Right forelimb (tissue), 1 donor: ENCODE data around the gene PDLIM5.

Experiments used
- DNase-seq: peaks from one replicate; pipeline ENCODE4 v3.0.0-alpha.2; 2018

PDLIM5 gene

GRCh38 chr4:94566420-94566819 lies 114.7 kb downstream of the PDLIM5 start:
- no peak for DNase-seq

GRCh38 chr4:94567811-94568210 lies 116.1 kb downstream of the PDLIM5 start:
- no peak for DNase-seq

- DNase-seq = no peak
These were observed 118.8 kb downstream of the PDLIM5 start for GRCh38 chr4:94570558-94570957.

- DNase-seq = no peak
These were observed 119.6 kb downstream of the PDLIM5 start for GRCh38 chr4:94571298-94571697.

- no peak for DNase-seq
These were observed 120.0 kb downstream of the PDLIM5 start for GRCh38 chr4:94571715-94572114.

- DNase-seq = no peak
These were observed 122.3 kb downstream of the PDLIM5 start for GRCh38 chr4:94574050-94574449.

- DNase-seq = no peak
These were observed 122.9 kb downstream of the PDLIM5 start for GRCh38 chr4:94574616-94575015.

- no peak for DNase-seq
These were observed 123.9 kb downstream of the PDLIM5 start for GRCh38 chr4:94575652-94576051.

GRCh38 chr4:94576210-94576609 lies 124.5 kb downstream of the PDLIM5 start:
- no peak for DNase-seq

- DNase-seq = no peak
These were observed 125.4 kb downstream of the PDLIM5 start for GRCh38 chr4:94577136-94577535.

GRCh38 chr4:94578195-94578594 lies 126.5 kb downstream of the PDLIM5 start:
- DNase-seq = no peak

- no peak for DNase-seq
These were observed 130.0 kb downstream of the PDLIM5 start for GRCh38 chr4:94581766-94582165.

GRCh38 chr4:94582517-94582916 lies 130.8 kb downstream of the PDLIM5 start:
- DNase-seq = no peak

GRCh38 chr4:94583914-94584641 lies 132.3 kb downstream of the PDLIM5 start:
- no peak for DNase-seq

- DNase-seq = no peak
These were observed 137.4 kb downstream of the PDLIM5 start for GRCh38 chr4:94588896-94589693.

- no peak for DNase-seq
These were observed 138.8 kb downstream of the PDLIM5 start for GRCh38 chr4:94590493-94590892.

- DNase-seq = no peak
These were observed 139.5 kb downstream of the PDLIM5 start for GRCh38 chr4:94591289-94591688.

- no peak for DNase-seq
These were observed 143.3 kb downstream of the PDLIM5 start for GRCh38 chr4:94595013-94595412.

GRCh38 chr4:94595880-94596483 lies 144.2 kb downstream of the PDLIM5 start:
- no peak for DNase-seq

GRCh38 chr4:94598758-94599157 lies 147.0 kb downstream of the PDLIM5 start:
- no peak for DNase-seq

GRCh38 chr4:94603170-94603747 lies 151.5 kb downstream of the PDLIM5 start:
- DNase-seq = no peak

GRCh38 chr4:94605241-94605805 lies 153.6 kb downstream of the PDLIM5 start:
- DNase-seq = no peak

GRCh38 chr4:94610145-94610544 lies 158.4 kb downstream of the PDLIM5 start:
- no peak for DNase-seq
